GM18951 (cell line): ENCODE measurements around the gene AFF3.

Source experiments
- POLR2A ChIP-seq: IDR thresholded peaks from 4 replicates; pipeline ENCODE4 v1.6.1; 2011; ENCODE audit warnings: mild to moderate bottlenecking; ENCODE audit not compliant: insufficient read length, insufficient read depth; ENCODE audit errors: extremely low read depth
- in situ Hi-C: fragments of 300-500 bp; cut with MboI; formaldehyde crosslinking; loops from one replicate; pipeline ENCODE4 v1.12.0; 2022; ENCODE audit warnings: low sequenced_read_pairs, mixed read lengths, inconsistent platforms; ENCODE audit not compliant: unreplicated experiment

Gene AFF3

DNA sequence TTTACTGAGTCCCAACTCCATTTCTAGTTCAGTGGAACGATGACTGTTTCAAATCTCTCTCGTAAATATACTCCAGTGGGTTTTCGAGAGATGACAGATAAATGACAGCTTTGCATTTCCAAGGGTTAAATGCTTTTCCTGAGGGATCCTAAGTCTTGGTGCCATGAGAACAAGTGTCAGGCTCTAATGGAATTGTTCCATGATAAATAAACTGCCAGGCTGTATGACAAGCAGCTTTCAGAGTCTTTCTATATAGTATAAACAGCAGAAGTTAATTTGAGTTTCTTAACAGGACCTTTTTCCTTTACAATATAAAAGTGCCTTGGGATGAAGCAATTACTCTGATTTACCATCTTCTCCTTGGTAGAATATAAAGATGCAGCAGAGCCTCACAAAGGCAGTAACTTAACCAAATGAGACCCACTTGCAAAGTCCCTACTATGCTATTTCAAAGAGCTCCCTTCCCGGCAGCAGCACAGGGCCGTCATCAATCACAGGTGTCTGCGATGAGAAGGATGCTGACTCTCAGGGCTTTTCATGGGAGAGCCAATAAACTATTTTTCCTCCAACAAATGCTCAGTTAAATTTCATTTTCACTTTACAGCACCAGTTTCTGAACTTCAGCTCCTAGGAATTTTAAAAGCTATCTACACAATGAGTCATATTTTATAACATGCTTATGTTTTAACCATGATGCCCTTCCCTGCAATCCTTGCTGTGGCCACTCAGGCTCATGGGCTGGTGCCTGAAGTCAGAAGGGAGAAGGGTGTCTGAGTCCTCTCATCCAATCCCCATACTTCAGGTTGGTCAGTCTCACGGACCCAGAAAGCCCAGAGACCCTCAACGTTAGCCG lies 123.8 kb downstream of the AFF3 start:
- no peak for TF ChIP-seq POLR2A
- in situ Hi-C loops: no loop called here

DNA sequence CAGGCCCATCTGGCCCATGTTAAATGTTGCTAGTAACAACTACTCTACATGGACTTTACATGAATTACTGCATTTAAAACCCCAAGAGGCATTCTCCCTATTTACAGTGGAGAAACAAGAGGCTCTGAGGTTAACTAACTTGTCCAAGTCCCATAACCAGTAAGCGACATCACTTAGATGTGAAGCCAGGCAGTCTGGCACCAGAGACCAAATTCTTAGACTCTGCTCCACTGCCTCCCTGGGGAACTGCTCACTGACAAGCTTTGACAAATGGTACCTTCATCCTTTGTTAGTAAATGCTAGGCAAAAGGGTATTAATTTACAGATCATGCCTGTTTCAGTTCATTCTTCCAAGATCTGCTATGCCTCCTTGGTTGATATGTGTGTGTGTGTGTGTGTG lies 124.8 kb downstream of the AFF3 start:
- no peak for TF ChIP-seq POLR2A
- in situ Hi-C loops: no loop called here

DNA sequence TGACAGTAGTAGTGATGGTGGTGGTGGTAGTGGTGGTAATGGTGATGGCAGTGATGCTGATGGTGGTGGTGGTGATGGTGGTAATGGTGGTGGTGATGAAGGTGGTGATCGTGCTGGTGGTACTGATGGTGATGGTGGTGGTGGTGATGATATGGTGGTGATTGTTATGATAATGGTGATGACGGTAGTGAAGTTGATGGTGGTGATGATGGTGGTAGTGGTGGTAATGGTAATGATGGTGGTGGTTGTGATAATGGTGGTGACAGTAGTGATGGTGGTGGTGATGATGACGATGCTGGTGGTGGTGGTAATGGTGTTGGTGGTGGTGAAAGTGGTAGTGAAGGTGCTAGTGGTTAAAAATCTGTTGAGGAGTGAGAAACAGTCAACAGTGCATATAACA lies 125.6 kb downstream of the AFF3 start:
- TF ChIP-seq POLR2A: no peak
- in situ Hi-C loops: no loop called here

DNA sequence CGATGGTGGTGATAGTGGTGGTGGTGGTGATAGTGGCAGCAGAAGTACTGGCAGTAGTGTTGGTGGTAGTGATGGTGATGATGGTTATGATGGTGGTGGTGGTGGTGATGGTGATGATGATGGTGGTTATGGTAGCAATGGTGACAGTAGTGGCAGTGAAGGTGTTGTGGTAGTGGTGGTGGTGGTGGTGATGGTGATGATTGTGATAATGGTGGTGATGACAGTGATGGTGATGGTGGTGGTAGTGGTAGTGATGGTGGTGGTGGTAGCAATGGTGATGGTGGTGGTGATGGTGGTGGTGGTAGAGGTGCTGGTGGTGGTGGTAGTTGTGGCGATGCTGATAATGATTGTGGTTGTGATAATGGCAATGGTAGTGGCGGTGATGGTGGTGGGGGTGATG lies 126.5 kb downstream of the AFF3 start:
- in situ Hi-C loops: no loop called here
- TF ChIP-seq POLR2A: no peak

DNA sequence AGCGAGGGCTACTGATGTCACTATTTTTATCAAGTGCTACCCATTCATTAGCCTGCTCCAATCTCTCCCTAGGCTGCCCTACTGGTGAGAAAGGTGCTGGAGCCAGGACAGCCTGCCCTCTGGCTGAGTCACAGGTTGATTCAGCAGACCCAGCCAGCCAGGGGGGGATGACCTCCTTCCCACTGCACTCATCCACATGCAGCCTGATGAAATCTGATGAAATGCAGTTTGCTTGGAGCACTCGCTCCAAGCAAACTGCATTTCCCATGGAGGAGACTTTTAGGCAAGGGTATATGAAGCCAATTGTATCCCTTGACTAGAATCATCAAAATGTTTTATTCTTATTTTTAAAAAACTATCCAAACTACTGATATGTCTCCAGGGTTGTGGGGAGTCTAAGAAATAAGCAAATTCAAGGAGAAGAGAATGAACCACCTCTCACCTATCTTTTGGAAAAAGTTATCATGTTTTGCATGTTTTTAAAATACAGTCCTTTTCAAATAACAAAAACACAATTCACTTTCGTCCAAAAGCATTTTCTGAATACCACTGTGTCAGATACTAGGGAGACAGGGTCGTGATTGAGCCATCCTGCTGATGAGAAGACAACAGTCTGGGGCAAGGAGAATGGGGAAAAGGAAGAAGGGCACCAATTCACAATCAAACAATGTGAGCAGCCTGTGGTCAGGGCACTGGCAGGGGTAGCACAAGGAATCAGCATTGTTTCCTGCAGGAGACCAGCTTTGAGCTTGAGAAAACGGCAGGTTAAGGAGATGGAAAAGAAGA lies 128.3 kb downstream of the AFF3 start:
- no peak for TF ChIP-seq POLR2A
- in situ Hi-C loops: no loop called here

DNA sequence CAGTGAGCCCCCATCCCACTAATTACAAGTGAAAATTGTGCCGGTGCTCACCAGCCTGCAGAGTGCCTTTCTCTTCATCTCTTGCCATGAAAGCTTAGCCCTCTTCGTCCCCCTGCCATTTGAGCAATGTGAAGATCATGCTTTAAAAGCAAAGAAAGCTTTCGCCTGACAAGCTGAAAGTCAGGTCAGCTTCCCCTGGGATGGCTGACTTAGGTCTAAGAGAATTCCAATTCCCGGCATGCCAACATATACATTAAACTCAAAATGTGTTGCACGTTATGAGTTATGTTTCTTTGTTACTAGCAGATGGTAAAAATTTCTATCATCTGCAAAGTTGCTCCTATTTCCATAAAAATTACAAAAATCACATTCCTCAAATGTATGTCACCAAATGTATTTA lies 129.8 kb downstream of the AFF3 start:
- TF ChIP-seq POLR2A: no peak
- in situ Hi-C loops: no loop called here

DNA sequence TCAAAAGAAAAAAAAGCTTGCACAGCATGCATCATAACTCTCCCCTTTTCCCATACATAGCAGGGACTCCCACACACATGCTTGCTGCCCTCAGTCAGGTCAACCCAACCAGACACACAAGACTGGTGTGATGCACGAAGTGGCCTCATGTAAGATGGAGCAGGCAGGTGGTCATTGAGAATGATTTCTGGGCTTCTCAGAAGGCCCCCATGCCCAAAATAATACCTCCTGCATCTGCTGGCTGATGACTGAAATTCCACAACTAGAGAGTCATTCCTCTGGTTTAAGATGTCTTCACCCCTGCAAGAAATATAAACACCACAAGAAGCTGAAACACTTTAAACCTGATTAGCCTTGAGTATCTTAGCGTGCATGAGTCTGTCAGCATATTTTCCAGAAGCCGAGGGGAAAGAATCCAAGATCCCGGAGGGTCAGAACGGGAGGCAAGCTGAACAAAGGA lies 131.1 kb downstream of the AFF3 start:
- TF ChIP-seq POLR2A: no peak
- in situ Hi-C loops: no loop called here

DNA sequence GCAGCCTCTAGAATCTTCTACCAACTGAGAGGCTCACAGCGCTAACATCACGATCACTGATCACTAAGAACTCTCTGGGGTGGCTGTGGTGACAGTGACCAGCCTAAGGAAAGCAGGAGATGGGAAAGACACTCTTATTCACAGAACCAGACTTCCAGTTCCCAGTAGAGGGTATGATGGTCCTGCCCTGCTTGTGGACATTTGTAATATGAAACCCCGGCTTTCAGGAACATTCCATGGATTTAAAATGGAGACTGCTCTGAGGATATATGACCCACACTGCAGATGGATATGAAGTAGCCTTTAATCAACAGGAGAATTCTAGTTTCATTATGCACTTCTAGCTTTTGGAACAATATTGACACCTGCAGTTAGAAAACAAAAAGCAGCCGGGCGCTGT lies 131.8 kb downstream of the AFF3 start:
- in situ Hi-C loops: no loop called here

DNA sequence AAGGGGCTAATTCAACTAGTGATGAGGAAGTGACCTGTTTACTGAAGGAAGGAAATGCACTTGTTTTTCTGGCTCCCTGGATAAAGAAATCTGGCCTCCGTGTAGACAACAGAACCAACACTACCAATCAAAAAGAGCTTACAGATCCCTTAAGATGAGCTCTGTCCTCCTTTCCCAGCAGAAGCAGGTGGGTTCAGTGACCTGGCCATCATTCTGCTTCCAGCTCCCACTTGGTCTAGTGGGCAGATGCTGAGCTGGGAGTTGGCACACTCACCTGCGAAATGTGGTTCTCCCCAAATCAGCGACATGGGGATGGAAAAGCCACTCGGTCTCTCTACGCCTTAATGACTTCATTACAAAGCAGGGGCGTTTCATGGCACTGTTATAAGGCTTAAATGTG lies 132.6 kb downstream of the AFF3 start:
- TF ChIP-seq POLR2A: no peak
- in situ Hi-C loops: no loop called here

More for the DNA sequence above, 131.8 kb downstream of the AFF3 start:
- TF ChIP-seq POLR2A: no peak

DNA sequence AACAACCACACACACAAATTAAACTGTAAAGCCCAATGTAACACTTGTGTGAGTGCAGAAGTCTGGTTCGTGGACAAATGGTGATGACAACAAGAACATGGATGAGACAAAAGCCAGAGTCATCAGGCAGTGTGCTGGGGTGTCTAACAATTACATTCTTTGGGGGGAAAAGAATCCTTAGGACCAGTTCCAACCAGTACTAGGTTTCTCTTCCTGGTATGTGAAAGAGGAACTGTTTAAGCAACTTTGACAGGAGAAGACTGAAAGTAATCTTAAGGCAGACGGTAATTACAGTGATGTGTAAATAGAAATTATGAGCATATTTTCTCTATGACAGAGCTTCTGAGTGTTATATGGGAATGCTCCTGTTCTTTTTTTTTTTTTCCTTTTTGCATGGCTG lies 133.4 kb downstream of the AFF3 start:
- no peak for TF ChIP-seq POLR2A
- in situ Hi-C loops: no loop called here

DNA sequence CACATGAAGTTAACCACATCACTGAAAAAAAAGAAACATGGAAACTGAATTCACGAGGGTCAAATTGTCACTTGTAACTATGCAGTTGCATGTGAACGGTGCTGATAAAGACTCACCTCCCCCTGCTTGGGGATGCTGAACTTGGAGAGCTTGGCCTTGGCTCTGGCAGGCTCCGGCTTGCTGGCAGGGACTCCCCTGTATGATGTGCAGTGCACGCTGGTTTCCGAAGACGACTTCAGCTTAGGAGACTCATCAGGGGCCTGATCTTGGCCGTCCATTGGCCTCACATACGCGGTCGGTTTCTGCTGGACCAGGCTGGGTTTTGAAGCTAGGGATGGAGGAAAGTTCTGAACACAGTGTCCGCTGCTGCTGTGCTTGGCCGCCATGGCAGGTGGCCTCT lies 135.9 kb downstream of the AFF3 start:
- in situ Hi-C loops: no loop called here
- no peak for TF ChIP-seq POLR2A

DNA sequence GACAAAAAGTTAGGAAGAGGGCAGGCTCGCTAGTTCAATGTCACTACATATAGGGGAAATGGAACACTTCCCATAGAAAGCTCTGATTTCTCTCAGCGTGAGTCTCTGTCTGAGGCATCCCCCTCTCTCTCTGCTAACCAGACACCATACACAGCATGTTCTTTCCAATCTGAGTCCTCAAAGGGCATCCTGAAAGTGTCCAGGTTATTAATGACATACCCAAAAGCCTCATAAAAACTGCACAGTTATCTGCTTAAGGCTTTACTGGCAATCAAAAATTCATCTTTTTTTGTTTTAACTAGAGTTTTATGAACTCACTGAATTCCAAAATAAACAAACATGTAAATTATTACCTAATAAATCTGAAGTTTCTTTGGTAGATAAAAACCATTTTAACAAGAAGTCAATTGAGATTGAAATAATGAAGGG lies 137.4 kb downstream of the AFF3 start:
- TF ChIP-seq POLR2A: no peak
- in situ Hi-C loops: no loop called here

DNA sequence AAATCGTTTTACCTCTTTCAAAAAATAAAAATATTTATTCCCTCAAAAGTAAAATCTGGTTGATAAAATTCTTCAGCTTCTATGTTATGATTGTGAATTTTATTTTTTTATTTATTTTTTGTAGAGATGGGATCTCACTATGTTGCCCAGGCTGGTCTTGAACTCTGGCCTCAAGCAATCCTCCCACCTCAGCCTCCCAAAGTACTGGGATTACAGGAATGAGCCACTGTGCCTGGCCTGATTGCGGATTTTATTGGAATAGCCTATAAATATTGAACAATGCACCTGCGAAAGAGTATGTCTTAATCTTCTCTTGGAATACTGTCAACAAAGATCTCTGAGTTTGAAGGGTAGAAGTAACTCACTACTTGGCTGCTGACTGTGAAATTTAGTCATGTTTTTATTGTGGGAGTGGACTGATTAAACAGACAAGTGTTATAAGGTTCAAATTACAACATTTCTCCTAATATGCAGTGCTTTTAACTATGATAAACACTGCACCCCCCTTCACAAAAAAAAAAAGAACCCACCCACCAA lies 138.0 kb downstream of the AFF3 start:
- no peak for TF ChIP-seq POLR2A
- in situ Hi-C loops: no loop called here
